ENCODE measurements around the gene RALGAPA1. TPM values are rescaled to one million over a fixed set of nuclear protein-coding genes. Genes with fewer than 3 reads are reported as not detected.

The RALGAPA1 gene
- total and polyA plus RNA-seq, 2 of the 13 experiments (the other 11 are each of a cell fraction or from before 2014, with no cell fraction given) = 65.0 to 89.2 TPM

DNA sequence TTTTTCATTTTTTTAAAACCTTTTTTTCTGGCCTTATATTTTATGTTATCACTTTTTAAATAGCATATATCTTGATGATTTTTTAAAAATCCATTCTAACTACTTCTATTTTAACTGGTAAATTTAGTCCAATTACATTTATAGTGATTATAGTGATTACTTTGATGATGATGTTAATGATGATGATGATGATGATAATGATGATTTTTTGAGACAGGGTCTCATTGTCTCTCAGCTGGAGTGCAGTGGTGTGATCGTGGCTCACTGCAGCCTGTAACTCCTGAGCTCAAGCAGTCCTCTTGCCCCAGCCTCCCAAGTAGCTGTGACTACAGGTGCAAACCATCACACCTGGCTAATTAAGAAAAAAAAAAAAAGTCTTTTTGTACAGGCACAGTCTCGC is 44.1 kb upstream of the RALGAPA1 start:
- DNase-seq (ENCODE audit: low spot score) (no peak), FAIRE-seq (no peak), ATAC-seq (no peak)
- Histone ChIP-seq H3K27me3 (ENCODE audit: control insufficient read depth in 1 of 2, insufficient read depth in 2 of 2, low read length in 2 of 2) (no peaks in the 10 kb centered on the region), H2AFZ (ENCODE audit: low read length) (no peak overlapping the region), H3K9me3 (ENCODE audit: low read length) (peaks cover 7% of the 10 kb centered on the region; the same call in 1 of the 2 replicates), H3K36me3 (replicated peaks in 1 of 2; ENCODE audit: control insufficient read depth in 1 of 2, insufficient read depth in 2 of 2, low read length in 2 of 2) (peaks cover 18 to 32% of the 10 kb centered on the region in 2 experiments), H4K20me1 (ENCODE audit: insufficient read depth, low read length) (no peaks in the 10 kb centered on the region), H3K9ac (ENCODE audit: insufficient read depth, low read depth, low read length) (no peak overlapping the region), H3K4me3 (replicated peaks in 1 of 3; ENCODE audit: insufficient read depth in 1 of 3, low read depth in 2 of 3, low read length in 3 of 3) (no peak overlapping the region), H3K4me1 (ENCODE audit: insufficient read depth, low read length) (peaks cover 7% of the 10 kb centered on the region; the same call in 1 of the 2 replicates), H3K27ac (ENCODE audit: extremely low read length, insufficient read depth, low read length) (no peak overlapping the region), H3K4me2 (ENCODE audit: low read depth, low read length) (no peak overlapping the region), H3K79me2 (ENCODE audit: insufficient read depth, low read length) (peaks cover 3% of the 10 kb centered on the region)
- 97% methylated on average over 2 of the region's 2 CpGs for WGBS (ENCODE audit: low lambda C conversion rate)
- in situ Hi-C loops (cut with HindIII; ENCODE audit: extremely low pct_ligation_motif_present, low pct_unique_long_range_greater_than_20kb) = loop anchor here (25.0 kb wide), 1 partner anchor 1984 kb away; no protein-coding TSS in a partner anchor
- peak; percentile 83 for TF ChIP-seq CREB1 (IDR thresholded peaks at IDR 0.05)
- TF ChIP-seq CREB1 (CRISPR knock-in tag; IDR thresholded peaks at IDR 0.05) = no peak
- TF ChIP-seq TCF7L2 (IDR thresholded peaks at IDR 0.05; ENCODE audit: low read depth, low read length) = no peak
- CTCF ChIA-PET (ENCODE audit: low intra/inter-chr PET ratio, low total read pairs) = no interaction called here
- intact Hi-C loops (cut with micrococcal nuclease; ENCODE audit: unreplicated experiment) = no loop called here
- POLR2A ChIA-PET = no interaction called here
- BruUV-seq (replicated peaks) = no TSS peak

GRCh38 chr14:35851823-35852222 is 42.7 kb upstream of the RALGAPA1 start:
- Histone ChIP-seq H3K4me3 (replicated peaks in 1 of 3; ENCODE audit: insufficient read depth in 1 of 3, low read depth in 2 of 3, low read length in 3 of 3) (no peak overlapping the region), H3K27me3 (ENCODE audit: control insufficient read depth in 1 of 2, insufficient read depth in 2 of 2, low read length in 2 of 2) (no peaks in the 10 kb centered on the region), H3K9ac (ENCODE audit: insufficient read depth, low read depth, low read length) (no peak overlapping the region), H3K4me2 (ENCODE audit: low read depth, low read length) (no peak overlapping the region), H3K4me1 (ENCODE audit: insufficient read depth, low read length) (peaks cover 7% of the 10 kb centered on the region; the same call in 1 of the 2 replicates), H3K36me3 (replicated peaks in 1 of 2; ENCODE audit: control insufficient read depth in 1 of 2, insufficient read depth in 2 of 2, low read length in 2 of 2) (peaks cover 18 to 36% of the 10 kb centered on the region in 2 experiments), H3K27ac (ENCODE audit: extremely low read length, insufficient read depth, low read length) (no peak overlapping the region), H3K79me2 (ENCODE audit: insufficient read depth, low read length) (peaks cover 3% of the 10 kb centered on the region), H4K20me1 (ENCODE audit: insufficient read depth, low read length) (no peaks in the 10 kb centered on the region), H2AFZ (ENCODE audit: low read length) (no peak overlapping the region), H3K9me3 (ENCODE audit: low read length) (peaks cover 7% of the 10 kb centered on the region; the same call in 1 of the 2 replicates)
- no peak for FAIRE-seq
- no peak for ATAC-seq
- POLR2A ChIA-PET = interaction anchor here (2.2 kb wide), 1 partner anchor 26 kb away, joined by 7 read pairs; the partner anchor contains the start of gene BRMS1L
- in situ Hi-C loops (cut with HindIII; ENCODE audit: extremely low pct_ligation_motif_present, low pct_unique_long_range_greater_than_20kb) (loop anchor here (25.0 kb wide), 1 partner anchor 1985 kb away; no protein-coding TSS in a partner anchor), intact Hi-C loops (cut with micrococcal nuclease; ENCODE audit: unreplicated experiment) (no loop called here)
- DNase-seq (ENCODE audit: low spot score) = no peak
- CTCF ChIA-PET (ENCODE audit: low intra/inter-chr PET ratio, low total read pairs) = no interaction called here
- 98% methylated on average over 3 of the region's 3 CpGs for WGBS (ENCODE audit: low lambda C conversion rate)
- BruUV-seq (replicated peaks) = no TSS peak
- TF ChIP-seq NFRKB (IDR thresholded peaks at IDR 0.05) (no peak), SYNCRIP (IDR thresholded peaks at IDR 0.05; ENCODE audit: insufficient read depth, low read depth, low read length) (no peak), SP2 (CRISPR knock-in tag; IDR thresholded peaks at IDR 0.05) (no peak), ARHGAP35 (CRISPR knock-in tag; IDR thresholded peaks at IDR 0.05; ENCODE audit: borderline replicate concordance) (no peak), ZNF225 (CRISPR knock-in tag; IDR thresholded peaks at IDR 0.05) (no peak), SMARCE1 (IDR thresholded peaks at IDR 0.05; ENCODE audit: borderline replicate concordance) (no peak), CENPT (CRISPR knock-in tag; IDR thresholded peaks at IDR 0.05; ENCODE audit: low read depth) (no peak), NCOR1 (IDR thresholded peaks at IDR 0.05; ENCODE audit: borderline replicate concordance, low read length) (no peak), KAT7 (CRISPR knock-in tag; IDR thresholded peaks at IDR 0.05; ENCODE audit: borderline replicate concordance) (no peak)
- TF ChIP-seq, protein P1, sequence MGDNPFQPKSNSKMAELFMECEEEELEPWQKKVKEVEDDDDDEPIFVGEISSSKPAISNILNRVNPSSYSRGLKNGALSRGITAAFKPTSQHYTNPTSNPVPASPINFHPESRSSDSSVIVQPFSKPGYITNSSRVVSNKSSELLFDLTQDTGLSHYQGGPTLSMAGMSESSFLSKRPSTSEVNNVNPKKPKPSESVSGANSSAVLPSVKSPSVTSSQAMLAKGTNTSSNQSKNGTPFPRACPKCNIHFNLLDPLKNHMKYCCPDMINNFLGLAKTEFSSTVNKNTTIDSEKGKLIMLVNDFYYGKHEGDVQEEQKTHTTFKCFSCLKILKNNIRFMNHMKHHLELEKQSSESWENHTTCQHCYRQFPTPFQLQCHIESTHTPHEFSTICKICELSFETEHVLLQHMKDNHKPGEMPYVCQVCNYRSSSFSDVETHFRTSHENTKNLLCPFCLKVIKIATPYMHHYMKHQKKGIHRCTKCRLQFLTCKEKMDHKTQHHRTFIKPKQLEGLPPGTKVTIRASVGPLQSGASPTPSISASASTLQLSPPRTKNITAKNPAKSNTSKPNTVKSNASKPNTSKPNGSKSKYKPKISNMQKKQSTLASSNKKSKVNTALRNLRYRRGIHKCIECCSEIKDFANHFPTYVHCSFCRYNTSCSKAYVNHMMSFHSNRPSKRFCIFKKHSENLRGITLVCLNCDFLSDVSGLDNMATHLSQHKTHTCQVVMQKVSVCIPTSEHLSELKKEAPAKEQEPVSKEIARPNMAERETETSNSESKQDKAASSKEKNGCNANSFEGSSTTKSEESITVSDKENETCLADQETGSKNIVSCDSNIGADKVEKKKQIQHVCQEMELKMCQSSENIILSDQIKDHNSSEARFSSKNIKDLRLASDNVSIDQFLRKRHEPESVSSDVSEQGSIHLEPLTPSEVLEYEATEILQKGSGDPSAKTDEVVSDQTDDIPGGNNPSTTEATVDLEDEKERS (CRISPR knock-in tag; IDR thresholded peaks at IDR 0.05) = peak; percentile 70; the same call in 1 of the 2 replicates
